Hippocampal formation (tissue), 2 donors: Measurements from ENCODE around the gene PPBP.

ENCODE experiments used
- DNase-seq, 2 donors: peaks; one replicate each; lab custom pipeline; 2025; lab: John Stamatoyannopoulos, UW

The PPBP gene, protein sequence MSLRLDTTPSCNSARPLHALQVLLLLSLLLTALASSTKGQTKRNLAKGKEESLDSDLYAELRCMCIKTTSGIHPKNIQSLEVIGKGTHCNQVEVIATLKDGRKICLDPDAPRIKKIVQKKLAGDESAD

DNA sequence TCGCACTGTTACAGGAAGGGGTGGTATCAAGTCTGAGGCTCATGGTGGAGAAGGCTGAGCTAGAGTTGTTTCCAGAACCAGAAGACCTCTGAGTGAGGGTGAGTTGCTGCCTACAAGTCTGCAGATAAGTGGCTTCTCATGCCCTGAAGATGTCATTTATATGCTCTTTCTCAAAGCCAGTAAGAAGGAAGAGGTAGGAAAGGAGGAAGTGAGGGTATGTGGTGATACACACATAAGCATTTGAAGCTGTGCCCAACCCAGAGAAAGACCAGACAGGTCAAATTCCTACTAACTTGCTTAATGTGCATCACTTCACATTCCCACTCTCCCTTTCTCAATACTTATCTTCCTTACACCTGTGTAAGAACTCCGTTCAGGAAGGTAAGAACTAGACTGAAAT lies at the start of gene PPBP:
Gene PPBP (minus strand): TSS at position 130 of the 400 bp plus-strand sequence. CDS start 87 bp downstream, at position 43.
- DNase-seq = no peak

GRCh38 chr4:74037076-74037955 lies 49.3 kb upstream of the PPBP start:
- DNase-seq = no peak

GRCh38 chr4:74033739-74034138 lies 45.7 kb upstream of the PPBP start:
- no peak for DNase-seq

DNA sequence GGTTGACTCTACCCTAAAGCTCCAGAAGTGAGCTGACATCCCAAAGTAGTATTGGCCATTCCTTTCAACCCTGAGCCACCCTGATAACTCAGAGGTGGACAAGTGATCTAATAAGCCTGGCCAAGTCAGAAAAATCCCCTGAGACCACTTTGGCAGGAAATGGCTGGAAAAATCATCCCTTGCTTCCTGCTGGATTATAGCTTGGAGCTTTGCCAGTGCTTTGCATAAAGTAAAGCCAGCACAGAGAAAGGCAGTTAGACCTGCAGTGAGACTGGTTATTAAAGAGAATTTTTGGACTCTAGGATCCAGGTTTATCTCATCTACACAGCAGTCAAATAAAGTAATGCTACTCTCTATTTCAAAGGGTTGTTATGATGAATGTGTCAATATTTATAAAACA lies 44.1 kb upstream of the PPBP start:
- no peak for DNase-seq

- DNase-seq = no peak
Observed at GRCh38 chr4:74031576-74031975, 43.6 kb upstream of the PPBP start.

GRCh38 chr4:74030285-74030684 lies 42.3 kb upstream of the PPBP start:
- no peak for DNase-seq

DNA sequence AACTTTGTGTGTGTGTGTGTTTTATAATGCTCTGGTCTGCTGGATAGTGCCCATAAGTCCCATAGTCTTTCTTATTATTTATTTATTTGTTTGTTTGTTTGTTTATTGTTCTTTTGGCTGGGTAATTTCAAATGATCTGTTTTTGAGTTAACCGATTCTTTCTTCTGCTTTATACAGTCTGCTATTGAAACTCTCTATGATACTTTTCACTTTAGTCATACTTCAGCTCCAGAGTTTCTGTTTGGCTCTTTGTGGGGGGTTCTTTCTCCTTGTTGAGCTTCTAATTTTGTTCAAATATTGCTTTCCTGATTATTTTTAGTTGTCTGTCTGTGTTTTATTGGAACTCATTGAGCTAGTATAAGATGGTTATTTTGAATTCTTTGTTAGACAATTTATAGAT lies 40.5 kb upstream of the PPBP start:
- no peak for DNase-seq

DNA sequence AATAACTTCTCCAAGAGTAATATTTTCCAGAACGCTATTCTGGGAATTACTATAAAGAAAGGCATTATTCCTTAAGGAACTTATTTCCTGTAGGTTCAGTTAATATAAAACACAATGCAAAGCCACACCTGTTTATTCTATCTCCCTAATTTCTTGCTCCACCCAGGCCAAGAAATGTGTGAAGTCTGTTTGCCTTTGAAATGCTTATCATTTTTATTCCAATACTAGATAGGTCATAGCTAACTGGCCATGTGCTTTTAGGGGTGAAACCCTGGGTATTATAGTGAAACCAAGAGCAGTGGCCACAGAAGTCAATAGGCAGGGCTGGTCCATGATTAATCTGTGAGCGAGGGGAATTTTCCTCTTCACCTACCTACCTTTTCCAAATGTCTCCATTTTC lies 35.7 kb upstream of the PPBP start:
- DNase-seq = no peak

- DNase-seq = no peak
Observed at GRCh38 chr4:74021601-74022000, 33.6 kb upstream of the PPBP start.

DNA sequence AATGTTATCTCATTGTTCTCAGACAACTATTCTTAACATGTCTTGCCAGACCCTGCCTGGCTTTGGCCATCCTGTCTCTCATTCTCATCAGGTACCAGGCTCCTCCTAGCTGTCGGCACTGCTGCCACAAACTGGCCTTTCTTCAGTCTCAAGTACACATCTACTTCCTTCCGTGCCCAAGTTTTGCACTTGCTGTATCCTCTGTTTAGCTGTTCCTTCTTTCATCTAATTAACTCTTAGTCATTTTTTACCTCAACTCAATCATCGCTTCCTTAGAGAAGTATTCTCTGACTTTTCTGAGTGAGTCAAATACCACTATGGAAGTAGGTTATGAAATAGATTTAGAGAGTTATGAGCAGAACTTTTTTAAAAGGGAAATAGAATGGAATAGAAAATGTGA lies 30.8 kb upstream of the PPBP start:
- DNase-seq = no peak

DNA sequence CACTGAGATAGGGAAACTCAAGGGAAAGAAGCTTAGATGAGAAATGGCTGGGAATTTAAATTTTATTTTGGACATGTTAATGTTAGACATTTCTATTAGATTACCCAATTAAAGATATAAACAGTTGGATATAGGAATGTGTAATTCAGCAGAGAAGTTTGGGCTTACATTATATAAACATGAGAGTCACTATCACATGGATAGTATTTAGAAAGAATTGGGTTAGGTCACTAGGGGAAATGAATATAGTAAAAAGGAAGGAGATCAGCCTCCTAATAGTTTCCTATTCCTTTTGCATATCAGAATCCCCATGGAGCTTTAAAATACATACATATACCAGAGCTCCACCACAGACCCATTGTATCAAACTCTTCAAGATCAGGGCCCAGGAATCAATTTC lies 30.1 kb upstream of the PPBP start:
- no peak for DNase-seq

GRCh38 chr4:74016068-74016467 lies 28.1 kb upstream of the PPBP start:
- DNase-seq = no peak

GRCh38 chr4:74015126-74015780 lies 27.3 kb upstream of the PPBP start:
- no peak for DNase-seq

DNA sequence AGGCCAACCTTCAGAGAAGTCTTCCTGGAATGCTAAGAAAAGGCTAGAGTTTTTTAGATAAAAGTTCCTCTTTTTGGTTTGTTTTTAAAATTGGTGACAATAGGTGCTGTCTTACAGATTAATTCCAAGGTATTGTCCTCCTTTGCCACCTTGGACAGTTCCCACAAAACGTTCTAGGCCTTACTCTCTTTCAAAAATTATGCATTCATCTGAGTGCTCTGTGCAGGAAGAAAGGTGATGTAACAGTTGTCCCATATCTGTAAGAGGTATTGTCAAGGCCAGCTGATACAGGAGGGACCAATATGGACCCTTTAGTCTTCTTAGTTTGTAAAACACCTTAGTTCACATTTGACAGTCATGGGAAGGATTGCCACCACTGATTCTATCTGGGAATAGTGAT lies 26.3 kb upstream of the PPBP start:
- no peak for DNase-seq

- DNase-seq = no peak
Observed at GRCh38 chr4:74013264-74013663, 25.3 kb upstream of the PPBP start.

- no peak for DNase-seq
Observed at GRCh38 chr4:74012130-74012529, 24.1 kb upstream of the PPBP start.

DNA sequence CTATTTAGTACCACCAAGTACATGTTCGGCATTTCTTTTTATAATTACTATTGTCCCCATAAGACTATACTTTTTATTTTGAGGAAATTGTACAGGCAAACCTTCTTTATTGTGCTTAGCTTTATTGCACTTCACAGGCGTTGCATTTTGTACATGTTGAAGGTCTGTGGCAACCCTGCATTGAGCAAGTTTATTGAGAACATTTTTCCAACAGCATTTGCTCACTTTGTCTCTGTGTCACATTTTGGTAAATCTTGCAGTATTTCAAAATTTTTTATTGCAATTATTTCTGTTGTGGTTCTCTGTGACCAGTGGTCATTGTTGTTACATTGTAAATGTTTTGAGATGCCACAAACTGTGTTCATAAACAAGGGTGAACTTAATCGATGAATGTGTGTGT lies 21.3 kb upstream of the PPBP start:
- DNase-seq = no peak

GRCh38 chr4:74006009-74006476 lies 18.1 kb upstream of the PPBP start:
- no peak for DNase-seq

- DNase-seq = no peak
Observed at GRCh38 chr4:74005528-74005927, 17.5 kb upstream of the PPBP start.

- DNase-seq = no peak
Observed at GRCh38 chr4:74004668-74005067, 16.7 kb upstream of the PPBP start.

DNA sequence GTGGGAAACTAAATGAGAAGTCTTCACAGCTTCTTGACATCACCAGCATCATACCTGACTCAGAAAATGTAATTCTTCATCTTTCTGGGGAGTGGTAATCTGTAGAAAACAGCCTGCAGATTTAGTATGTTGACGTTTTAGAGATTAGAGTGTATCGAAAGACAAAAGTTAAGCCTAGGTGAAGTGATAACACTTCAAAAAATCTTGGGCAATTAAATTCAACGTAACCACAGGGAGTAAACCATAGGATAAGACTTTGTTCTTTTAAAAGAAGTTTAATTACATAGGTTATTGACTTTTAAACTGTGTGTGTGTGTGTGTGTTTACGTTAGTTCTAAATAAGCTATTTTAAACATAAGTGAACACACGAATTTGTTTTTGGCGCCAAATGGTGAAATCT lies 12.3 kb upstream of the PPBP start:
- no peak for DNase-seq

GRCh38 chr4:73998040-73999011 lies 10.3 kb upstream of the PPBP start, which contains the start of gene CXCL5:
Gene CXCL5, minus strand, starts transcription at chr4:73998677. Its CDS starts 96 bp downstream, at chr4:73998581.
- peak in 1 of 2 donors; percentile 5 for DNase-seq
